CD4-positive, alpha-beta T cell treated with Interleukin-2 at 100 ng/mL for 4 hours (primary cell): ENCODE measurements around the gene POPDC3.
"Not testable (repeated sequence)": the region's sequence is repeated elsewhere in the genome, so short reads cannot be mapped to it uniquely, and the experiment has no call there.

Experiments used
- DNase-seq: peaks from one replicate; pipeline ENCODE4 v3.0.0-alpha.2; 2020; ENCODE audit warnings: low spot score

The POPDC3 gene, protein sequence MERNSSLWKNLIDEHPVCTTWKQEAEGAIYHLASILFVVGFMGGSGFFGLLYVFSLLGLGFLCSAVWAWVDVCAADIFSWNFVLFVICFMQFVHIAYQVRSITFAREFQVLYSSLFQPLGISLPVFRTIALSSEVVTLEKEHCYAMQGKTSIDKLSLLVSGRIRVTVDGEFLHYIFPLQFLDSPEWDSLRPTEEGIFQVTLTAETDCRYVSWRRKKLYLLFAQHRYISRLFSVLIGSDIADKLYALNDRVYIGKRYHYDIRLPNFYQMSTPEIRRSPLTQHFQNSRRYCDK

DNA sequence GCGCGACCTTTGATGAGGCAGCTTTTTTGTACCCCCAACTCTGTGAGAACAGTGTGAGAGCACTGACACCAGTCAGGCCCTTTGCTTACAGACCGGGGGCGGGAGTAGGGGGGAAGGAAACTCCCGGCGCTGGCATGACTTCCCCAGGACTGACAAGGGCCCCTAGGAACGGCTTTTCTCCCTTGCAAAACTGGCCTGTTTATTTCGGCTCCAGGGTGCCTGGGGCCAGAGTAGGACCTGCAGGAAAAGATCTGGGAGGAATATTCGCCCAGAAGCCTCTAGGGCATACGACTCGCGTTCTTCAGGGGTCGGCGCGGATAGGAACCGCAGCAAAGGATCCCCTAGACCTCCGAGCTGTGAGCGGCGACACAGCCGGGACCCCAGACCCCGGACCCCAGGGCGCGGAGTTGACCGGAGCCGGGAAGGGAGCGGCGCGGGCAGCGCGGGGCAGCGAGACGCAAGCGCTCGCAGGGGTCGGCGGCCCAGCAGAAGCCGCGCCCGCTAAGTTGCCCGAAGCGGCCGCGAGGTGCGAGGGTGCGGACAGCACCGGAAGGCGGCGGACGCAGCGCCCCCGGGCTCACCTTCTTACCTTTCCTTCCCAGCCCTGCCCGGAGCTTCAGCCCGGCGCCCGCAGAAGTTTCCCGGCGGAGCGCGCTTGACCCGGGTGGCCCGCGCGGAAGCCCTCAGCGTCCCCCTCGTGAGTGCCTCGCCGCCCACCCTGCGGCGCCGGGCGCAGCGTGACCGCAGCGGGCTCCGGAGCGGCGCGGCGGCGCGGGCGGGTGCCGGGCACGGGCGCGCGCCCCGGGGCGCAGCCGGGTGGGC is at the start of gene POPDC3:
Gene POPDC3 (minus strand): TSS at position 771 of the 822 bp plus-strand sequence. CDS start 18,105 bp downstream, outside the sequence.
- DNase-seq = no peak

DNA sequence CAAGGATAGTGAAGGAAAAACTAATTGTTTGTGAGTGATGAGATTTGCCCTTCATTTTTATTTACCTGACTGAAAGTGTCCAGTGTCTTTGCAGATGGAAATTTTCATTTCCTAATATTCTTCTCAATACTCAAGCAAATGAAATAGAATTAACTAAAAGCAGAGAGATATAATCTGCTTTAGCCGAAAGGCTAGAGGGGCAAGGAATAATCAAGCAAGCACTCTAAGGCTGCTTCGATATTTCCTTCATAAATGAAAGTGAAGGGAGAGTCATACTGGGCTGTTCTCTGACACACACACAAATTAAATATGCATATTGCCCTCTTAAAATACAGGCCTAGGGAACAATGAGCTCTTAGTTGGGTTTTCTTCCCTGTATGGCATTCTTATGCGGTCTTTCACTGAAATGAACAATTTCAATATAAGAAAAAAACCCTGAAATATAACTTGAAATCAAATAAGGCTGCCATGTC is 47.5 kb upstream of the POPDC3 start:
- DNase-seq = no peak

DNA sequence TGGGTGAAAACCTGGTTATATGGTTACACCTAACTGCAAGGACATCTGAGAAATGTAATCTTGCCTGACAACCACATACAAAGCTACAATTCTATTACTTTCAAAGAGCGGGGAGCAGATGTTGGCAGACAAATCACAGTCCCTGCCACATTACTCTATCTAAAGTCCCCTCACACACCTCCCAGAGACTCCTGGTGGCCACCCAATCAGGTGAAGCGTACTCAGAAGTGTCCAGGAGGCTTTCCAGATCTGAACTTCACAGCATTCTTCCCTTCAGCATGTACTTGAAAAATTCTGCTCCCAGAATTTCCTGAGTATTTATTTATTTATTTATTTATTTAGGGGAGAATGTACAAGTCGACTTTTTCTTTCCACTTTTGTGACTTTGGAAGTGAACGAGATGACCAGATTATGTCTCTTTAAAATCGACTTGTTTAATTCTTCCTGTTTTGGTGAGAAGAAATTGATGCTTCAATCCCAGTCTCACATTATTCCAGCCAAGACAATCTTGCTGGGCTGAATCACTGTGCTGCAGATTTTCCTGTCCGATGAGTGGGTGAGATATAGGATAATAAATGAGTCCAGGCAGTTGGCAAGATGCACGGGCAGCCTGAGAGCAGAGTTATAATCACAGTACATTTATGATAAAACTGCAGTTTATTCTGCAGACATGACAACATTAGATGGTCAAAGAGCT is 46.9 kb upstream of the POPDC3 start:
- no peak for DNase-seq

DNA sequence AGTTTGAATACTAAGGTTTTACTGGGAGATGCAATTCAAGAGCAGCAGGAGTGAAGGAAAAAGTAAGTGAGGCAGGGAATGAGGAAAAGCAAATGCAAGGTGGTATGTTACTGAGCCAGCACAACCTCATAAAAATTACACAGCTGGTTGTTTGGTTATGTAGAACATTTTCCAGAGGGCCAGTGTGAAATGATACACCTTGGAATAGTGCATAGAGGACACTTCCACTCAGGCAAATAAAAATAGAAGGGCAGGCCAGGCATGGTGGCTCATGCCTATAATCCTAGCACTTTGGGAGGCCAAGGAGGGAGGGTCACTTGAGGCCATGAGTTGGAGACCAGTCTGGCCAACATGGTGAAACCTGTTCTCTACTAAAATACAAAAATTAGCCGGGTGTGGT is 43.4 kb upstream of the POPDC3 start:
- no peak for DNase-seq

DNA sequence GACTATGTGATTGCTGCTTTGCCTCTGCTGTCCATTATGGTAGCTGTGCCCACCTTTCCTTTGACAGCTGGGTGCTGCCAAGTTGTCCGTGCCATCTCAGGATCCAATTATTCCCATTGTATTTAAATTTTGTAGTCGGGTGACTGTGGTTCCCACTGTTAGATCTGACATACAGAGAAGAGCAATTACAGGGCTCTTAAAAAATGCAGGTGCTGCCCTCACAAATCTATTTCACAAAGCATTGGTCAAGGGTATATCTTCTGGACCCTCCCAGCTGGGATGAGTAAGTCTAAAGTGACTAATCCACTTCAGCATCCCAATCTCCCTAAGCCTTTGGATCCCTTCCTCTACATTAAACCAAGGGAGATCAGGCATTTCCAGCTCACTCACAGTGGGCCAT is 41.4 kb upstream of the POPDC3 start:
- not testable (repeated sequence) for DNase-seq

DNA sequence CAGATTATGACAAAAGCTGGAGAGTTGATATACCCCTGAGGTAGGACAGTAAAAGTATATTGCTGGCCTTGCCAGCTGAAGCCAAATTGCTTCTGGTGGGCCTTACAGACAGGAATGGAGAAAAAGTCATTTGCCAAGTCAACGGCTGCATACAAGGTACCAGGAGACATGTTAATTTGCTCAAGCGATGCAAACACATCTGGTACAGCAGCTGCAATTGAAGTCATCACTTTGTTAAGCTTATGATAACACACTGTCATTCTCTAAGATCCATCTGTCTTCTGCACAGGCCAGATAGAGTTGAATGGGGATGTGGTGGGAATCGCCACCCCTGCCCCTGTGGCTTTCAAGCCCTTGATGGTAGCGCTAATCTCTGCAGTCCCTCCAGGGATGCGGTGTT is 40.4 kb upstream of the POPDC3 start:
- no peak for DNase-seq

DNA sequence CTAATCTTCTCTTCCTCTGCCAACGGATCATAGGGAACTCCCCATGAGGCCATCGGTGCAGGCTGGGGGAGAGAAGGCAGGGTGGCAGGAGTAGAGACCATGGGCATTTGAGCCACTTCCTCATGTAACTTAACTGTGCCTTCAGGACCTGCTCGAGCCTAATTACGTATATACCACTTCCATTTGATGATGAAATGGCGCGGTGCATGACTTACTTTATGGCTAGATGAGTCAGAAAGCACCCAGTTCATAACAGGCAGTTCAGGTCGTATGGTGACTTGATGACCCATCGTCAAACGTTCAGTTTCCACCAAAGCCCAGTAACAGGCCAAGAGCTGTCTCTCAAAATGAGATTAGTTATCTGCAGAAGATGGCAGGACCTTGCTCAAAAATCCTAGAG is 39.4 kb upstream of the POPDC3 start:
- DNase-seq = not testable (repeated sequence)

DNA sequence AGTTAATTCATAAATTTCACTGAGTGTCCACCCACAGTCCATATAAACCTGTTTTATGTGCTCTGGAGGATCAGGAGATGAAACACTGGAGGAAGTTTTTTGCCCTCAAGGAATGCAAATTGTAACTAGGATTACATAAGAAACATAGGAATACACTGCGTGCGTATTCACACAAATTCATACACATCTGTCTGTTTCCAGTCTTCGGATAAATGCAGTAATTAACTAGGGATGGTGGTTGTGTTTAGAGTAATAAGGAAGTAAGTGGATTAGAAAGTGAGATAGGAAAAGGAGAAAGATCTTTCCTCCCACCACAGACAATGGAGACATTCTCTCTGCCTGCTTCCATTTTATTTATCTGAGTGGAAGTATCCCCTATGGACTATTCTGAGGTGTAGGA is 35.7 kb upstream of the POPDC3 start:
- DNase-seq = no peak

DNA sequence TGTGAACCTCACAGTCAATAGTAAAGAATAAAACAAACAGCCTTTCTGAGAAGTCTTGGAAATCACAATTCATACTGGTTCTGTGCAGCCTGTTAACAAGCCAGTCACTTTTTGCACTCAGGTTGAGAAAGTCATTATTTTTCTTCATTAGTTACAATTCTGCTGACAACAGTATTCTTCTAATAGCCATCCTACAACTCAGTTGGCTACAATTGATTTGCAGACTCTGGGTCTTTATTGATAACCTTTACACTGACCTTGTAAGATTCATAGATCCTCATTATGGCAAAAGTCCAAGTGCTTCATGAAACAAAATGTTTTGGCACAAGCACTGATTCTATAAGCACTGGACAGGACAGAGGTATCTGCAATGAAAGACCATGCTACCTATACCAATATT is 34.9 kb upstream of the POPDC3 start:
- DNase-seq = no peak

DNA sequence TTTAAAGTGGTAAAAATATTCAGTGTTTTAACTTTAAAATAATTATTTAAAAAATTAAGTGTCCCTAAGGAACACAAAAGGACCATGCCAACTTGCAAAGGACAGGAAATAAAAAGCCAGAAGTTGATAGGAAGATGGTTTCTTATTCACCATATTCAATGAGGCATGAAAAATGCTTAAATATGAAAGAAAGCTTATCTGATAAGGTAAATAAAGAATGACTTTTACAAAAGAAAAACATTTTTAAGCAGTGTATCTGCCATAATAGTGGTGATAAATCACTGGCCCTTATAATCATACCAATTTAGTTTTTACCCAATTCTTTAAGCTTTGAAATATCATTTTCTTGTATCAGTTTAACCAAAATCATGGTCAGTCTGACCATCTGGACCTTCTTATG is 33.5 kb upstream of the POPDC3 start:
- no peak for DNase-seq

DNA sequence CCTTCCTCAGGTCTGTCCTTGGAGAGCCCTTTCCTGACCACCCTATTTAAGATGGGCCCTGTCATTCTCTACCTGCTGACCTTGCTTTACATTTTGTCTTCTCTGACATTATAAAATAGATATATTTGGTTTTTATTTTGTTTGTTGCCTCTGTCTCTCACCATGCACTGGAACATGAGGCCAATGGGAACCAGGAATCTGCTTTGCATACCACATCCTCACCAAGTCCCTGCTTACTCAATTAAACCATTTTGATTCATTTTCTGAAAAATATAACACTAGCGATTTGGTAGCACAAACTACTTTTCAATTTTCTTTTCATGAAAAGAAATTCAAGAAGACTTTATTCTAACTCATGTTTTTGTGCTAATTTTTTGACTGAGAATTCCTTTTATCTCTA is 32.8 kb upstream of the POPDC3 start:
- no peak for DNase-seq

DNA sequence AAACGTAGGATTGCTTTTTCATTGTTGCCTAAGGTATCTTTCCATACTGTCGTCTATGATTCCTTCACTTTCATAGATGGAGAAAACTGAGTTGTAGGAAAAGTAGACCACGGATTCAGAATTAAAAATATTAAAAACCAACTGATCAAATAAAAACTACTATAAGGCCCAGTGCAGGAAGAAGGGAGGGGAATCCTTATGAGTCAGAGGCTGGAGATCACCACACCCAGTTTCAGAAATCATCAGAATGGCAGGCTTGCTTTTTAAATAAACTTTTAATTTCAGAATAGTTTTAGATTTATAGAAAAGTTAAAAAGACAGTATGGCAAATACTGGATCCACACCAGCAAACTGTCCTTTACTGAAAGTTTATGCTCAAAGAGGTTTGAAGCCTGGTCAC is 32.0 kb upstream of the POPDC3 start:
- no peak for DNase-seq

DNA sequence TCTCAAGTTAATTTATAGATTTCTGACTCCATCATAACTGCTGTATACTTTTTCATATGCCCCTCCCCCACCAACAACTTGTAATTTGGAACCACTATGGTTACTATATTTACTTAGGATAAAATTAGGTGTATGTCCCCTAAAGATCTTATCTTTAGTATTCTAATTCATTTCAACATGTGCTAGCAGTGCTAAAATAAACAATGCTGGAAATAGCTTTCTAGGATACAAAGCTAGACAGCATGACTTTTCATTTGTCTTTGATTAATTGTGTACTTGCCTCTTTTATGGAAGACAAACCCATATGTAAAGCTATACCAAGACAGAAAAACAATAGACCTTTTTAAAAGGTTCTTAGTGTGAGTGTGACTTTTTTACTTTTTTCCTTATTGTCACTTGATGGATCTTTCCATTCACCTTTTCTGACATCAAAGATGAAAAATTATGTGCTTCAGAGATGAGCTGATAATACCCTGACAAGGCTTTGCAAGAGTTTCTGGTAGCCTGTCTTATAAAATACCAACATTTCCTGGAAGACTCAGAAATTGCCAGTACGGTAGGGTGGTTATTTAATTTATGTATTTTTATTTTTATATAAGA is 31.2 kb upstream of the POPDC3 start:
- no peak for DNase-seq

DNA sequence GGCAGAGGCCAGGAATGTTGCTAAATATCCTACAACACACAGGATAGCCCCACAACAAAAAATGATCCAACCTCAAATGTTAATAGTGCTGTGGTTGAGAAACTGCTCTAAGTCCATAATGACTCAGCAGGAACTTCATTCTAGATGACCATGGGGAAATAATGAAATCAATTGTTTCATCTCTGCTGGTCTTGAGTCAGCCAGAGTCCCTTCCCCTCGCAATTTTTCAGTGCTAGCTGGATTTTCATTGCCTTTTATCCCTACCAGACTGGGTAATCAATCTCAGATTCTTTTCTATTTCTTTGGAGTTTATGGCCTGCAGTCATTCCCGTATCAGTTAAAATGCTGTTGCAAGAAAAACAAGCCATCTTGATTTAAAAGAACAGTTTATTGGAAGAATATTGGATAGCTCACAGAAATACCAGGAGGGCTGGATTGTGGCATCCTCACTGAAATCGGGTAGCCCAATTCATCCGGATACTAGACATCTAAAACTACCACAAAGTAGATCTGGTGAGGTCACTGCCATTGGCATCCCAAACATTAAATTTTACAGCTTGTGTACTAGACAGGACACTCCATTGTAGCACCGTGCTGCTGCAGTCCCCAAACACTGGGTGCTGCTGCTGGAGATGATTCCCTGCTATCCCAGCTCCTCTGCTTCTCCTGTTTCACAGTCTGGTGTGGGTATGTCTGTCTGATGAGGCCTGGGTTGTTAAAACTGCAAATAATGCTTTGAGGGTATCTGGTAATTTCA is 30.3 kb upstream of the POPDC3 start:
- DNase-seq = no peak

DNA sequence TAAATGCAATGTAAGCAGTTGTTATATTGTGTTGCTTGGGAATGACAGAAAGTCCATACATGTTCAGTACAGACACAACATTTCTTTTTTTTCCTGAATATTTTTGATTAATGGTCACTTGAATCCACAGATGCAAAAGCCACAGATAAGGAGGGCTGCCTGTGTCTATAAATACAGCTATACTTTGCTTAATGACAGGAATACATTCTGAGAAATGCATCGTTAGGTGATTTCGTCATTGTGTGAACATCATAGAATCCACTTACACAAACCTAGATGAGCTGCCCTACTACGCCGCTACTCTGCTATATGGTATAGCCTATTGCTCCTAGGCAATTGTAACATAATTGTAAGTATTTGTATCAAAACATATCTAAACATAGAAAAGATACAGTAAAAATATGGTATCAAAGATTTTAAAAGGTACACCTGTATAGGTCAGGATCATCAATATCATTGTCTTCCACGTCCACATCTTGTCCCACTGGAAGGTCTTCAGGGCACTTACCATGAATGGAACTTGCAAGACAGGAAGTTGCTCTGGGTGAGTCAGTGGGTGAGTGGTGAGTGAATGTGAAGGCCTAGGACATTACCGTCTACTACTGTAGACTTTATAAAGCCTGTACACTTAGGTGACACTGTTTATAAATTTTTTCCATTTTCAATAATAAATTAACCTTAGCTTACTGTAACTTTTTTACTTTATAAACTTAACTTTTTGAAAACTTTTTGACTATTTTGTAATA is 27.9 kb upstream of the POPDC3 start:
- DNase-seq = no peak

DNA sequence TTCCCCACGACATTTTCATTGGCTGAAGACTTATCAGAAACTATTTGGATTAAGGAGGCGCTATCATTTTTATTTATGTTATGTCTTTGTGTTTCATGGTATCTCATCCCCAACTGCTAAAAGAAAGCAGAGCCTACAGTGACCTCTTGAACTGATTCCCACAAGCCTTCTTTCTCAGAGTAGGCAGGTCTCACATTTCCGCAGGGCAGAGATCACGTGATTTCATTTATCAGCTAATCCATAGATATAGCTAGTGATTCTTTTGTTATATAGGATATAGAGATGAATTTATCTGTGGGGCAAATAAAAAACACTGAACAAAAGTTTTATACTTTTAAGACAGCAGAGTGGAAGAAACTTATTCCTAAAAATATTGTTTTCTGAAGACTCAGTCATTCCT is 25.0 kb upstream of the POPDC3 start:
- DNase-seq = no peak

DNA sequence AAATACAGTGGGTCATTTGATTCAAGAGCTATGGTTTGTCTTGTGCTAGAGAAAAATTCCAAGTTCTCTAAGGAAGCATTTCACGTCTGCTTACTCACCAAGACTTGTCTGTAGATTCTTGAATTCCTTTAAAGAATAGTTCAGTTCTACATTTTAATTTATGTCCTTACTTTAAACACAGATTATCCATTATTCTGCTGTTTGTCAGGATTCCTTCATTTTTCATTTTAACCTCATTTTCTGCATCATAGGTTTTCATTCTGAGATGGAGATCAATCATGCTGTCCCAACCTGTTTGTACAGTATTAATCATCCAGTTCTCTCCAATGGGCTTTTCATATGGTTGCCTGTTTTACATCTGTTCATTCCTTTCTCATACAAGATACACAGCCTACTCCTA is 24.5 kb upstream of the POPDC3 start:
- DNase-seq = no peak

DNA sequence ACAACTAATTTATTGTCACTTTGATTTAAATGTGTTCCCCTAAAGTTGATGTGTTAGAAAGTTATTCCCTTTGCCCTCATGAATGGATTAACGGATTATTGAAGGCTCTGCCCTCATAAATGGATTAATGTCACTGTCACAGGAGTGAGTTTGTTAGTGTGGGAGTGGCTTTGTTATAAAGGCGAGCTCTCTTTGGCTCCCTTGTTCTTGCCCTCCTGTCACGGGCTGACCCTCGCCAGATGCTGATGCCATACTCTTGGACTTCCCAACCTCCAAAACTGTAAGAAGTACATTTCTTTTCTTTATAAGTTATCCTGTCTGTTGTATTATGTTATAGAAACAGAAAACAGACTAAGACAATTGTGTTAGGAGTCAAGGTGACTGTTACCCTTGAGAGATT is 22.7 kb upstream of the POPDC3 start:
- no peak for DNase-seq

DNA sequence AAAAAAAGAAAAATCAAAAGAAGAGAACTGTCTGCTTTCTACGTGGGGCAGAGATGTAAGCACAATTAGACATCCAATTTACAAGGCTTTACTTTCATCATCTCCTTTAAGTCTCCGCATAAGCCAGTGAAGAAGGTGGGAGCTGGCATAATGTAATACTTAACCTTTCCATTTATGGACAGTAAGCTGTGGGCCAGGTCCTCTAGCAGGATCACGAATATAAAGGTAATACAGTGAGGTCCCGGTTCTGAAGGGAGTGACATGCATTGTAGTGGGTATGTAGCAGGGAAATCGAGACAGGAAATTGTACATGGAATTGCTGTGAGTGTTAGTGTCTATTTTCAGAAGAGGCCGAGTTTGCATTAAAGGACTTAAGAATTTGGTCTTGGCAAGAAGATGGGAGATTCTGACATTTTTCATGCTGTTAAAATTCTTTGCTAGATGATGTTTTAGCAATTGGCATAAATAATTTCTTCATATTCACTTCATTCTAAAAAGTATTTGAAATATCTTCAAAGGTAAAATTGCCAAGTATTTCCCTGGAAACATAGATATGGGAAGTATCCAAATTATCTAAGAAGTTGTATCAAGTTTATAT is 20.4 kb upstream of the POPDC3 start:
- DNase-seq = no peak

DNA sequence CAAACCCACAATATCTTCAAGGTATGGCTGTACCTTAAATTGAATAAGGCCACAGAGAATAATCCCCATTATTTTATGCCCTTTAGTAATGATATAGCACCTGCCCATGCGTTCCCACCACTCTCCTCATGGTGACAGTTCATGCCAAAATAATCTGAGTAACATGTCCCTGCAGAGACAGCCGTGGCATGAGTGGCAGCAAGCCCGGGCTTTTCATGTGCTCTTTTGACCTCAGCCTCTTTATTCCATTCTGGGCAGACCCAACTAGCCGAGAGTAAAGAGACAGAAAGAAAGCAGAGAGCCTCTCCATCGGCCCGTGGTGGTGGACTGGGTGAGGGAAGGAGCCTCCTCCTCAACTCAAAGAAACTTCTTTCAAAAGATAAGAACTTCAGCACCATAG is 19.9 kb upstream of the POPDC3 start:
- no peak for DNase-seq

DNA sequence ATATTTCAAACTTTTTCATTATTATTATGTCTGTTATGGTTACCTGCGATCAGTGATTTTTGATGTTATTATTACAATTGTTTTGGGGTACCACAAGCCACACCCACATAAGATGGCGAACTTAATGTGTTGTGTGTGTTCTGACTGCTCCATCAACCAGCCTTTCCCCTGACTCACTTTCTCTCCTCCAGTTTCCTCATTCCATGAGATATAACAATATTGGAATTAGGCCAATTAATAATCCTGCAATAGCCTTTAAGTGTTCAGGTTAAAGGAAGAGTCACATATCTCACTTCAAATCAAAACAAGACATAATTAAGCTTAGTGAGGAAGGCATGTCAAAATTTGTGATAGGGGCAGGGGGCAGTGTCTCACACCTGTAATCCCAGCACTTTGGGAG is 16.3 kb upstream of the POPDC3 start:
- no peak for DNase-seq
